ENCODE measurements around the gene ALAS1. TPM values are rescaled to one million over a fixed set of nuclear protein-coding genes. Genes with fewer than 3 reads are reported as not detected.

Gene ALAS1
- total RNA-seq, 1 experiment from 2014 or later = 89.4 TPM

DNA sequence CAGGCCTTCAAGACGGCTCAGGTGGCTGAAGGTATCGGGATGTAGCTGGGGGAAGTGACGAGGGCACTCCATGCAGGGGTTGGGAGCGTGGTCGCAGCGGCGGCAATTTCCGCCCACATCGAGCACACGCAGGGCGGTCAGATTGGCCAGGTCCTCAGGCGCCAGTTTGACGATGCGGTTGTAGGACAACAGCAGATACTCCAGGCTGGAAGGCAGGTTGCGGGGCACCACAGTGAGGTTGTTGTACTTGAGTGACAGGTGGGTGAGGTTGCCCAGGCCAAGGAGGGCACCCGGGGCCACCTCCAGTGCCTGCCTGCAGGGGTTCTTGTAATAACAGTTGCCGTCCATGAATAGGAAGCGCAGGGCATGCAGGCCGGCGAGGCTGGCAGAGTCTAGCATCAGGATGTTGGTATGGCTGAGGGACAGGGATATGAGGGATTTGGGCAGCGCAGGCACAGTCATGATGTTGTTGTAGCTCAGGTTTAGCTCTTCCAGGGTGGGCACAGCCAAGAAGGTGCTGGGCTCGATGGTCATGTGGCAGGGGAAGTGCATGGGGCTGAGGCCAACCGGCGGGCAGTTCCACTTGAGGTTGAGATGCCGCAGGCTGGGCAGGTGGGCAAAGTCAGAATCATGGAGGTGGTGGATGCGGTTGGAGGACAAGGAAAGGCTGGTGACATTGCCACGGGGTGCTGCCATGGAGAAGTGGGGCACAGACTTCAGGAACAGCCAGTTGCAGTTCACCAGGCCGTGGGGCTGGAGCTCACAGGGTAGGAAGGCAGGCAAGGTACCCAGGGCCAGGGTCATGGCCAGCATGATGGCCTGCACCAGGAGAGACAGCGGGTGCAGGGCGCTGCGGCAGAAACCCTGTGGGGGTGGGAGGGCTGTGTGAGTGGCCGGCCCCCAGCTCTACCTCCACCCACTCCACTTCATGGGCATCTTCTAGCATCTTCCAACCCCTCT, 25.8 kb downstream of the ALAS1 start:
- H3K36me3 ChIP-seq (ENCODE audit: control insufficient read depth, insufficient read depth, low read length) = no peaks in the 10 kb centered on the region
- H3K4me1 ChIP-seq (ENCODE audit: control insufficient read depth, insufficient read depth, low read length) = peaks cover 3% of the 10 kb centered on the region; the same call in 1 of the 2 replicates
- BruUV-seq (replicated peaks) = no TSS peak
- intact Hi-C loops (cut with micrococcal nuclease; ENCODE audit: unreplicated experiment) (no loop called here), in situ Hi-C loops (cut with HindIII; ENCODE audit: low pct_unique_long_range_greater_than_20kb, low sequenced_read_pairs) (no loop called here)
- ChIA-PET CTCF (interaction anchor here (1.3 kb wide), 1 partner anchor 7 kb away, joined by 3 read pairs; no protein-coding TSS in a partner anchor), POLR2A (interaction anchor here (0.7 kb wide), 1 partner anchor 55 kb away, joined by 4 read pairs; no protein-coding TSS in a partner anchor)
- H3K9me3 ChIP-seq (ENCODE audit: control insufficient read depth, insufficient read depth, low read depth, low read length) = no peaks in the 10 kb centered on the region
- DNase-seq (ENCODE audit: low read depth, low spot score) = no peak
- no peak overlapping the region for H3K27ac ChIP-seq (ENCODE audit: low read length)
- no peaks in the 10 kb centered on the region for H3K27me3 ChIP-seq (ENCODE audit: control insufficient read depth, insufficient read depth, low read length)
- H3K4me3 ChIP-seq (ENCODE audit: low read depth in 2 of 2, low read length in 2 of 2) = no peak overlapping the region
- no peak for ATAC-seq
- TF ChIP-seq POLR2AphosphoS5 (IDR thresholded peaks at IDR 0.05; ENCODE audit: low read depth, low read length) (no peak), TCF7L2 (IDR thresholded peaks at IDR 0.05; ENCODE audit: low read depth, low read length) (no peak), SIN3A (IDR thresholded peaks at IDR 0.05; ENCODE audit: borderline replicate concordance, insufficient read depth, low read depth, low read length) (no peak)
- TF ChIP-seq, protein P1, sequence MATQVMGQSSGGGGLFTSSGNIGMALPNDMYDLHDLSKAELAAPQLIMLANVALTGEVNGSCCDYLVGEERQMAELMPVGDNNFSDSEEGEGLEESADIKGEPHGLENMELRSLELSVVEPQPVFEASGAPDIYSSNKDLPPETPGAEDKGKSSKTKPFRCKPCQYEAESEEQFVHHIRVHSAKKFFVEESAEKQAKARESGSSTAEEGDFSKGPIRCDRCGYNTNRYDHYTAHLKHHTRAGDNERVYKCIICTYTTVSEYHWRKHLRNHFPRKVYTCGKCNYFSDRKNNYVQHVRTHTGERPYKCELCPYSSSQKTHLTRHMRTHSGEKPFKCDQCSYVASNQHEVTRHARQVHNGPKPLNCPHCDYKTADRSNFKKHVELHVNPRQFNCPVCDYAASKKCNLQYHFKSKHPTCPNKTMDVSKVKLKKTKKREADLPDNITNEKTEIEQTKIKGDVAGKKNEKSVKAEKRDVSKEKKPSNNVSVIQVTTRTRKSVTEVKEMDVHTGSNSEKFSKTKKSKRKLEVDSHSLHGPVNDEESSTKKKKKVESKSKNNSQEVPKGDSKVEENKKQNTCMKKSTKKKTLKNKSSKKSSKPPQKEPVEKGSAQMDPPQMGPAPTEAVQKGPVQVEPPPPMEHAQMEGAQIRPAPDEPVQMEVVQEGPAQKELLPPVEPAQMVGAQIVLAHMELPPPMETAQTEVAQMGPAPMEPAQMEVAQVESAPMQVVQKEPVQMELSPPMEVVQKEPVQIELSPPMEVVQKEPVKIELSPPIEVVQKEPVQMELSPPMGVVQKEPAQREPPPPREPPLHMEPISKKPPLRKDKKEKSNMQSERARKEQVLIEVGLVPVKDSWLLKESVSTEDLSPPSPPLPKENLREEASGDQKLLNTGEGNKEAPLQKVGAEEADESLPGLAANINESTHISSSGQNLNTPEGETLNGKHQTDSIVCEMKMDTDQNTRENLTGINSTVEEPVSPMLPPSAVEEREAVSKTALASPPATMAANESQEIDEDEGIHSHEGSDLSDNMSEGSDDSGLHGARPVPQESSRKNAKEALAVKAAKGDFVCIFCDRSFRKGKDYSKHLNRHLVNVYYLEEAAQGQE (IDR thresholded peaks at IDR 0.05; ENCODE audit: insufficient read depth in 1 of 2, low read depth in 2 of 2, low read length in 1 of 2) = no peak
- TF ChIP-seq, protein P2, sequence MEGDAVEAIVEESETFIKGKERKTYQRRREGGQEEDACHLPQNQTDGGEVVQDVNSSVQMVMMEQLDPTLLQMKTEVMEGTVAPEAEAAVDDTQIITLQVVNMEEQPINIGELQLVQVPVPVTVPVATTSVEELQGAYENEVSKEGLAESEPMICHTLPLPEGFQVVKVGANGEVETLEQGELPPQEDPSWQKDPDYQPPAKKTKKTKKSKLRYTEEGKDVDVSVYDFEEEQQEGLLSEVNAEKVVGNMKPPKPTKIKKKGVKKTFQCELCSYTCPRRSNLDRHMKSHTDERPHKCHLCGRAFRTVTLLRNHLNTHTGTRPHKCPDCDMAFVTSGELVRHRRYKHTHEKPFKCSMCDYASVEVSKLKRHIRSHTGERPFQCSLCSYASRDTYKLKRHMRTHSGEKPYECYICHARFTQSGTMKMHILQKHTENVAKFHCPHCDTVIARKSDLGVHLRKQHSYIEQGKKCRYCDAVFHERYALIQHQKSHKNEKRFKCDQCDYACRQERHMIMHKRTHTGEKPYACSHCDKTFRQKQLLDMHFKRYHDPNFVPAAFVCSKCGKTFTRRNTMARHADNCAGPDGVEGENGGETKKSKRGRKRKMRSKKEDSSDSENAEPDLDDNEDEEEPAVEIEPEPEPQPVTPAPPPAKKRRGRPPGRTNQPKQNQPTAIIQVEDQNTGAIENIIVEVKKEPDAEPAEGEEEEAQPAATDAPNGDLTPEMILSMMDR (IDR thresholded peaks at IDR 0.05) = no peak

DNA sequence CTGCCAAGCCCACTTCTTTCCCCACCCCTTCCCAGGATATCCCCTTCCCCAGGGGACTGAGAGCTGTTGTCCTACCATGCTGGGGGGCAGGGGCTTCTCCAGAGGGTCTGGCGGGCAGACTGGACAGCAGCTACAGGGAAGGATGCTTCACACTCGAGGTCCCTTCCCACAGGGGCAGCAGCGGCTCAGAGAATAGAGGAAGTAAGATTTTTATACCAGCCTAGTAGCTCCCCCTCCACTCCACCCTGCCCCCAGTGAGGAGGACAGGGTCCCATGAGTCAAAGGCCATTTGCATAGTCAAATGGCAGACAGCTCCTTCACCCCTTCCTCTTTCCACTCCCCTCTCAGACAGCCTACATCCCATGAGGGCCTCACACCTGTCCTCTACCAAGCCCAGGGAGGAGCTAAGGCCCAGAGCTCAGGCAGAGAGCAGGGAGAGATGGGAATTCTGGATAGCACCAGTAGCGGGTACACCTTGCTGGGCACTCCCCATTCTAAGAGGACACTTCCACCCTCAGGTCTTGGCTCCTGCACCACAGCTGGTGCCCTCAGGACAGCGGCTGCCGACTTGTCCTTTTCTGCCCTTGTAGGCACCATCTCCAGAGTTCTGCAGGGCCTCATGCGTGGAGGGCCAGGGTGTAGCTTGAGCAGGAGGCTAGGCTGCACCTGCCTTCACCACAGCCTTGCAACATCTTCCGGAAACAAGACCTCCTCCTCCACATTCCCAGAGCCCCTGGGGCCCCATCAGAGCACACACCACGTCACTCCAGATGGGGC, 27.7 kb downstream of the ALAS1 start, which contains the start of gene TLR9:
Gene TLR9, minus strand, starts transcription at position 194 of the 777 bp plus-strand sequence. Its CDS starts 116 bp downstream, at position 78.
- Histone ChIP-seq H3K4me3 (ENCODE audit: low read depth in 2 of 2, low read length in 2 of 2) (no peak within 1 kb of the TSS), H3K4me1 (ENCODE audit: control insufficient read depth, insufficient read depth, low read length) (no peaks in the 10 kb centered on the region), H3K27me3 (ENCODE audit: control insufficient read depth, insufficient read depth, low read length) (no peaks in the 10 kb centered on the region), H3K27ac (ENCODE audit: low read length) (no peak within 1 kb of the TSS), H3K9me3 (ENCODE audit: control insufficient read depth, insufficient read depth, low read depth, low read length) (no peaks in the 10 kb centered on the region), H3K36me3 (ENCODE audit: control insufficient read depth, insufficient read depth, low read length) (no peaks in the 10 kb centered on the region)
- no peak for DNase-seq (ENCODE audit: low read depth, low spot score)
- intact Hi-C loops (cut with micrococcal nuclease; ENCODE audit: unreplicated experiment) (no loop called here), in situ Hi-C loops (cut with HindIII; ENCODE audit: low pct_unique_long_range_greater_than_20kb, low sequenced_read_pairs) (no loop called here)
- no TSS peak for BruUV-seq (replicated peaks)
- POLR2A ChIA-PET = interaction anchor here (0.6 kb wide), 1 partner anchor 34 kb away, joined by 7 read pairs; no protein-coding TSS in a partner anchor
- TF ChIP-seq POLR2AphosphoS5 (IDR thresholded peaks at IDR 0.05; ENCODE audit: low read depth, low read length) = no peak
- TF ChIP-seq, protein P1 (IDR thresholded peaks at IDR 0.05; ENCODE audit: insufficient read depth in 1 of 2, low read depth in 2 of 2, low read length in 1 of 2) = no peak
- CTCF ChIA-PET = no interaction called here
- no peak for ATAC-seq
